Measurements from ENCODE around the gene HMBS. TPM values are rescaled to one million over a fixed set of nuclear protein-coding genes. Genes with fewer than 3 reads are reported as not detected.

Gene HMBS
- total RNA-seq, 6 experiments from 2014 or later: 31.1 to 45.6 (median 41.9) TPM

DNA sequence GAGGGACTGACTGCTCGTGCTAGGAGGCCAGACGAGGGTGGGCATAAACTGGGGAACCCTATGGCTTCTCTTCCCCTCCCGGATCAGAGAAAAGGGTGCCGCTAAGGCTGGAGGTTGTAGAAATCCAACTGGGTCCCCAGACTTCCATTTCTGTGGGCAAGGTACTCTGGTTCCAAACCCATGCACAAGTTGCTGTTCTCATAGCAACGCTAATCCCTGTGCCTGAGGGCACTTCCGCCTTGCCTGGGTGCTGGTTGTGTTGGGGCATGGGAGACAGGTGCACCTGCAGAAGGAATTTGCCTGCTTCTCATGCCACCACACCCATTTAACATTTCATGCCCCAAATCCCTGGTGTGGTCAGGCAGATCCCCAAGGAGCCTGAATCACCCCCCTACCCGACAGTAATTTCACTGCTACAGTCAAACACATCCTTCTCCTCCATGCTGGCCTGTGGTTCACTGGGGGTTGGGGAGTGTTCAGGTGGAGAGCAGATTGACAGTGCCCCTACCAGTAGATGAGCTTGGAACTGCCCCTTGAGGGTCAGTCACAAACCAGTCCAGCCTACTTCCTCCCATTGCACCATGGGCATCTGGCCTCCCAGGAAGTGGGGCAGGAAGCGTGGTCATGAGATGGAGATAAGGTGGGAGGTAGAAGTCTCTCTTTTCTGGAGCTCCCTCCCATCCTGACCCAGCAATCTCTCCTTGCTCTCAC is 23.6 kb downstream of the HMBS start:
- Mint-ChIP-seq H3K27ac (peak overlapping the region; percentile 67), H3K4me3 (peak overlapping the region; percentile 88), H3K27me3 (ENCODE audit: insufficient read depth) (no peaks in the 10 kb centered on the region; the same call in 1 of the 2 replicates), H3K36me3 (ENCODE audit: low read depth) (peaks cover 21% of the 10 kb centered on the region; the same call in 1 of the 2 replicates), H3K9me3 (no peaks in the 10 kb centered on the region), H3K4me1 (ENCODE audit: low read depth) (peaks cover 43% of the 10 kb centered on the region)
- TF ChIP-seq, protein P1, sequence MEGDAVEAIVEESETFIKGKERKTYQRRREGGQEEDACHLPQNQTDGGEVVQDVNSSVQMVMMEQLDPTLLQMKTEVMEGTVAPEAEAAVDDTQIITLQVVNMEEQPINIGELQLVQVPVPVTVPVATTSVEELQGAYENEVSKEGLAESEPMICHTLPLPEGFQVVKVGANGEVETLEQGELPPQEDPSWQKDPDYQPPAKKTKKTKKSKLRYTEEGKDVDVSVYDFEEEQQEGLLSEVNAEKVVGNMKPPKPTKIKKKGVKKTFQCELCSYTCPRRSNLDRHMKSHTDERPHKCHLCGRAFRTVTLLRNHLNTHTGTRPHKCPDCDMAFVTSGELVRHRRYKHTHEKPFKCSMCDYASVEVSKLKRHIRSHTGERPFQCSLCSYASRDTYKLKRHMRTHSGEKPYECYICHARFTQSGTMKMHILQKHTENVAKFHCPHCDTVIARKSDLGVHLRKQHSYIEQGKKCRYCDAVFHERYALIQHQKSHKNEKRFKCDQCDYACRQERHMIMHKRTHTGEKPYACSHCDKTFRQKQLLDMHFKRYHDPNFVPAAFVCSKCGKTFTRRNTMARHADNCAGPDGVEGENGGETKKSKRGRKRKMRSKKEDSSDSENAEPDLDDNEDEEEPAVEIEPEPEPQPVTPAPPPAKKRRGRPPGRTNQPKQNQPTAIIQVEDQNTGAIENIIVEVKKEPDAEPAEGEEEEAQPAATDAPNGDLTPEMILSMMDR (IDR thresholded peaks at IDR 0.05): no peak
- no peak for DNase-seq

DNA sequence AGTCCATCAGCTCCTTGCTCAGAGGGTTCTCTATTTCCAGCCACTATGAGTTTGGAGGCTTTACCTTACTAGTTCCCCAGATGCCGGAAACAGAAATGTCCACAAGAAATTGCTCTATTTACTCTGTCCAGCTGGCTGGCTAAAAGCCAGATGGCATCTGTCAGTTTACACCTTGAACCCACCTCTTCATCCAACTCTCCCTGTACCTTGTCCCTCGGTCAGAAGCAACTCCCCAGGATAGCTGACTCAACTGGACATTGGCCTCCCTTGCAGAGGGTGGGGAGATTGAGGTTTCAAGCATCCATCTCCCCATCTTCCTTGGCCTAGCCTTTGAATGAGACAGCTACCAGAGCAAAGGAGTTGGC is 24.2 kb downstream of the HMBS start:
- TF ChIP-seq, protein P1 (IDR thresholded peaks at IDR 0.05): no peak
- Mint-ChIP-seq H3K27ac (peak overlapping the region; percentile 67), H3K4me1 (ENCODE audit: low read depth) (peaks cover 45% of the 10 kb centered on the region), H3K36me3 (ENCODE audit: low read depth) (peaks cover 21% of the 10 kb centered on the region; the same call in 1 of the 2 replicates), H3K27me3 (ENCODE audit: insufficient read depth) (no peaks in the 10 kb centered on the region; the same call in 1 of the 2 replicates), H3K4me3 (peak overlapping the region; percentile 88), H3K9me3 (no peaks in the 10 kb centered on the region)
- DNase-seq: no peak

DNA sequence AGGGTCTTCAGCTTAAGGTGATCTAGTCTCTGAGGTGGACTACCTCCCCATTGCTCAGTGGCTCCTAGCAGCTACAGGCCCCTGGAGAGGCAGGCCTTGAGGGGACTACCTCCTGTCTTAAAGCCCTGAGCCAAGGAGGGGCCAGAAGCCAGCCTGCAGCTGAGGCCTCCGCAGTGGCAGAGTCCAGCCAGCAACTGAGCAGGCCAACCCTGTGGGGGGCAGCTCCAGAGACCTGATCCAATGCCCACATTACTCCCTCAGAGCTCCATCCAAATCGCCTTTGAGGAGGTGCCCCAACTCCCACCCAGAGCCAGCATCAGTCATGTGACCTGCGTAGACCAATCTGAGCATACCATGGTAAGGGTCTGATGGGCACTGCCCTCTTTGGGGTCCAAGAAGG is 25.2 kb downstream of the HMBS start:
- Mint-ChIP-seq H3K9me3 (no peaks in the 10 kb centered on the region), H3K4me3 (peak overlapping the region; percentile 88; the same call in 1 of the 2 replicates), H3K4me1 (ENCODE audit: low read depth) (peaks cover 43% of the 10 kb centered on the region), H3K36me3 (ENCODE audit: low read depth) (peaks cover 21% of the 10 kb centered on the region; the same call in 1 of the 2 replicates), H3K27ac (no peak overlapping the region), H3K27me3 (ENCODE audit: insufficient read depth) (no peaks in the 10 kb centered on the region; the same call in 1 of the 2 replicates)
- no peak for DNase-seq
- TF ChIP-seq, protein P1 (IDR thresholded peaks at IDR 0.05): no peak

DNA sequence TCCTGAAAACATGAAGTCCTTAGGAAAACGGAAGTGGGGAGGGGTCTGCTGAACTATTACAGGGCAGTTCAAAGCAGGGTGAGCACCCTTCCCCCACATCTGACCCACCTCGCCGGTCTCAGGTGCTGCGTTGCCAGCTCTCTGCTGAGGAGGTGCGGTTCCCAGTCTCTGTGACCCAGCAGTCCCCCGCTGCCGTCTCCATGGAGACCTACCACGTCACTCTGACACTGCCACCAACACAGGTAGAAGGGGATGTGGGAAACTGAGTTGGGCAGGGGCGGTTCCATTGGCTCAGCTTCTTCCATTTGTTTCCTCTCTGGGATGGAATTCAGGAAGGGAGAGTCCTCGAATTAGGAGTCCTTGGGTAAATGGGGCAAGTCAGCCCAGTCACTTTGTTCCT is 25.8 kb downstream of the HMBS start:
- Mint-ChIP-seq H3K27ac (no peak overlapping the region), H3K36me3 (ENCODE audit: low read depth) (peaks cover 26% of the 10 kb centered on the region; the same call in 1 of the 2 replicates), H3K9me3 (no peaks in the 10 kb centered on the region), H3K27me3 (ENCODE audit: insufficient read depth) (no peaks in the 10 kb centered on the region; the same call in 1 of the 2 replicates), H3K4me1 (ENCODE audit: low read depth) (peaks cover 37% of the 10 kb centered on the region), H3K4me3 (no peak overlapping the region)
- TF ChIP-seq, protein P1 (IDR thresholded peaks at IDR 0.05): no peak
- no peak for DNase-seq

DNA sequence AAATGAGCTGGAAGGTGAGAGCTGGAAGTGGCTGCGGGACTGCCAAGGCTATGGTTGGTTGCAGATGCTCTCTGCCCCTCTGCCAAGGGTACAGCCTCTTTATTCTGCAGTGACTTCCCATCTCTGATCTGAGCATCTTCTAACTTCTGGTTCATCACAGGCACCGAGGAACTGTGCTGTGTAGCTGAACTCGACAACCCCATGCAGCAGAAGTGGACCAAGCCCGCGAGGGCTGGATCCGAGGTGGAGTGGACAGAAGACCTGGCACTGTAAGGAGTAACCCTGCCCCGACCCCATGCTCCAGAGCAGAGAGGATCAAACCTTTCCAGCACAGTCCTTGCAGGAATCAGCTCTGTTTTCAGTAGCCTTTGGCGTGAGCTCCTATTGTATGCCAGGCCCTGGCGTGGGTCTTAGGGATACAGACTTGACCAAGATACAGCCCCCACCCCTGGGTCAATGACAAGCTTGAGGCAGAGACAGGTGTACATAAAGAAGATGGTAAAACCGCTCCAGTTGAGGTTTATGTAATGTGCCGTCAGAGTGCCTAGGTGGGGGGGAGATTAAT is 26.8 kb downstream of the HMBS start:
- no peak for DNase-seq
- no peaks in the 10 kb centered on the region; the same call in 1 of the 2 replicates for H3K27me3 Mint-ChIP-seq (ENCODE audit: insufficient read depth)
- no peaks in the 10 kb centered on the region for H3K9me3 Mint-ChIP-seq
- no peak overlapping the region for H3K4me3 Mint-ChIP-seq
- H3K36me3 Mint-ChIP-seq (ENCODE audit: low read depth): peaks cover 32% of the 10 kb centered on the region; the same call in 1 of the 2 replicates
- TF ChIP-seq, protein P1 (IDR thresholded peaks at IDR 0.05): no peak
- H3K4me1 Mint-ChIP-seq (ENCODE audit: low read depth): peaks cover 31% of the 10 kb centered on the region
- no peak overlapping the region for H3K27ac Mint-ChIP-seq

Data from HFFc6 (cell line).